Hypothalamus (tissue), 51 donors: ENCODE results near the gene RGS7.
A peak's percentile ranks its signal among the peaks of the same experiment; 100 is the strongest.
"Not testable (repeated sequence)": the region's sequence is repeated elsewhere in the genome, so short reads cannot be mapped to it uniquely, and the experiment has no call there.

Experiments used
- DNase-seq, 51 donors: peaks; one replicate each; lab custom pipeline; 2025; lab: John Stamatoyannopoulos, UW

RGS7 gene

DNA sequence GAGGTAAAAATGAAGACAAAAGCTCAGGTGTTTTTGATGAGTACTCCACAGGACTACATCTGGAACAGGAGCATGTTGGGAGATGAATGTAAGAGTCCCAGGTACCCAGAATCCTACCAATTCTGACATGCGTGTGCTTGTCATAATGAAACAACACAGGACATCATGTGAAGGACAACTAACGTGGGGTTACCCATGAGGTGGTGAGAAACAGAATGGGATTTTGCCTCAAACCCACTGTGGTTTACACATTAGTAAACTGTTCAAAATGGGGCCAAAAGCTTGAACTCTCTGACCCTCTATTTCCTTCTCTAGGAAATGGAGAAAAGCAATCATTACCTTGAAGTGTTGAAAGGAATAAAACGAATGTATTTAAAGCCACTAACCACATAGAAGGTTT is 266.2 kb downstream of the RGS7 start:
- DNase-seq: no peak

GRCh38 chr1:241089066-241089465 is 267.9 kb downstream of the RGS7 start:
- DNase-seq: not testable (repeated sequence)

DNA sequence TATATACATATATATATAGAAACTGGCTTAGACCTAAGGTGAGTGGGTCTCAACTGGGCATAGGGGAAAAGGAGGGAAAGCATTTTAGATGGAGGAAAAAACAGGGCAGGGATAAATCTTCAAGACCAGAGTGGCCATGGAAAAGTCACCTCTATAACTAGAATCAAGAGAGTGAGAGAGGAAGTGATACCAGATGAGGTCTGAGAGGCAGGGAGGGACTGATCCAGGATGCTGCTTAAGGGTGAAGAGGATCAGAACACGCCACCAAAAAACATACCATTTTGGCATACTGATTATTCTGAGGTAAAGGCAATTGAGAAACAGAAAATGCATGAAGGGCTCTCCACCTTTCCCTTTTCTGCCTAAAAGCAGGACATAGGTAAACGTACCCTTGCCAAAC is 268.9 kb downstream of the RGS7 start:
- DNase-seq: not testable (repeated sequence)

DNA sequence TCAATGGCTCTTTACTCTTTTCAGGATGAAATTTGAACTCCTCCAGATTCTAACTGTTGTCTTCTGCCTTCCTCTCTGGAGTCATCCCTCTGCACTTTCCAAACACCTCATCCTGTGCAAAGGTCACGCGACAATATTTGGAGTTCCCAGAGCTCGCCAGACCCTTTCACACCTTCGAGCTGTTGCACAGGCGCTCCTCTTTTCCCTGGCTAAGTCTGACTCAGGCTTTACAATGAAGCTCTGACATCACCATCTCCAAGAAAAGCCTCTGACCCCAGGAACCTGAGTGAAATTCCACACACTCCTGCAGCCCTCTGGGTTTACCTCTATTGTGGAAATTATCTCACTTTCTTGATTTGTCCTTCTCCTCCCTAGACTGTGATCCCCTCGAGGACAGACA is 270.3 kb downstream of the RGS7 start:
- DNase-seq: no peak

DNA sequence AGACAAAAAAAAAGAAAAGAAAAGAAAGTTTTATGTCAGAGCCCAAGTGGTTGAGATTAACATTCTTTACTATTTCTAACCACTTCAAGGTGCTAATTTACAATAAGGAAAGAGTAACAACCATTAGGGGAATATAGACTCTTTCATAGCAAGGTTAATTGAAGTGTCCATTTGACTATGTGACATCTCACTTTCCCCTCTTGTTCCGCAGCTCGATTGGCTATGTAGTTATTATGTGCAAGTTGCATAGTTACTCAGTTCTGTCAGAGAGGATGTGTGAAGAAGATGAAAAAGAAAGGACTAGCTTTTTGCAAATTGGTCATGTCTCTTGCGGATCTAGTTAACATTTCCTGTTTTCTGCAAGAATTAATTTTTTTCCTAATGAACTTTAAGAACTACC is 273.7 kb downstream of the RGS7 start:
- DNase-seq: no peak

DNA sequence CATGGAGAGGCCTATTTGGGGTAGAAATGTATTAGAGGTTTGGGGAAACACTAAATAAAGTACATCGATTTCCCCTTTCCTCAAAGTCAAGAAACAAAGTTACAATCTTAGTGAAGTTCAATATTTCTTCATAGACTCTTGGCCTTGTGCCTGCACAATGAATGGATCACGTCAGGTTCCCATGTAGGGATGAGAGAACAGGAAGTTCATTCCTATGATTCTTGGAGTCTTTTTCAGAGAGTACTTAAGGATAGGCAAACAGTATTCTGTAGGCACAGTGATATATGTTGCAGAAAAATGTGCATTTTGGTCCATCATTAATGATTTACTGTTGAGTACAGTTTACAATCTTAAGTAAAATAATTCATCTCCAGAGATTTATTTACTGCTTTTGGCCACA is 275.5 kb downstream of the RGS7 start:
- DNase-seq: no peak

DNA sequence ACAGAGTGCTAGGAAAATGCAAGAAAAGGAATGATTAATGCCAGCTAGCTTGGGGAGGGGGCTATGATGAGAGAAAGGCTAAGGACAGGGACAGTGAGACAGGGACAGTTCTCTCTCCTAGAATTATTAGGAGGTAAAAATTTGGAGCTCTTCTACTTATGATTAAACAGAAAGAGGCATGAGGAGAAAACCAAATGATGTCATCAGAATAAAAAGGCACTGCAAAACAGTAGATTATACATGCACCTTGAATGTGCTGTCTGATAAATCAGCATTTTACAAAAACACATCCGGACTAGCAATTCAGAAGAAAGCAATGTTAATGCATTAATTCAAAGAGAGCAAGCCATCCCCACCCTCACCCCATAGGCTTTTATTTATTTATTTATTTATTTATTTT is 277.5 kb downstream of the RGS7 start:
- DNase-seq: no peak

DNA sequence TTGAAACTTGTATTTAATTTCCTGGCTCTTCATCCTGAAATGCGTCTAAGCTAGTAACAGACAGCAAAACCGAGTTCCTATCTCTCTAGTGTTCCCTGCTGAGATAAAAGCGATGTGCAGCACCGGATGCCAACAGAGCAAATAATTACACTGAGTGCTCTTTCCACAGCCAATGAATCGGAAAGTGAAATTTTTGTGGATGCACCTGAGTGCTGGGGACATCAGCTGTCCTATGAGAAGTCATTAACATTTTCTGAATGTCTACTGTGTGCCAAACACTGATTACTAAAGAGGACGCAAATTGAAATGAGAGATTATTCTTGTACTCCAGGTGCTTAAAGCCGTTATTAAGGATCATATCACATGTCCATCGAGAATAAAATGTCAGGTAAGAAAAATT is 278.0 kb downstream of the RGS7 start:
- DNase-seq: no peak

GRCh38 chr1:241077386-241078147 is 279.4 kb downstream of the RGS7 start:
- DNase-seq: peak in 25 of 51 donors; percentile 4 to 66 (median 11)

GRCh38 chr1:241074507-241074906 is 282.5 kb downstream of the RGS7 start:
- DNase-seq: peak in 2 of 51 donors; percentile 1 to 5

DNA sequence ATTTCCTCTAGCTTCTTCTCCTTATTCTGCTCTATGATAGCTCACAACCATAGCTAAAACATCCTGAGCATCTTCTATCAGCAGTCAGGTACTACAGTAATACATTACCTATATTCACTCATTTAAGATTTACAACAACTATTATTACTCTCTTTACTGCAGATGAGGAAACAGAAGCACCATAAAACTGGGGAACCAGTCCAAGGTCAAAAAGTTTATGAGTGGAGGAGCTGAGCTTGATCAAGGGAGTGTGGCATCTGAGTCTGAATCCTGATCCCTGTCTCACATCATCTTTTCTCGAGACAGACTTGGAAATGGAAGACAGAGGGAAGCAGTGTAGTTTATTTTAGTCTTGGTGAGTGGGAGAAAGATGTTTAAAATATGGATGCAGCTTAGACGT is 288.6 kb downstream of the RGS7 start:
- no peak for DNase-seq

GRCh38 chr1:241063276-241063675 is 293.7 kb downstream of the RGS7 start:
- DNase-seq: no peak

DNA sequence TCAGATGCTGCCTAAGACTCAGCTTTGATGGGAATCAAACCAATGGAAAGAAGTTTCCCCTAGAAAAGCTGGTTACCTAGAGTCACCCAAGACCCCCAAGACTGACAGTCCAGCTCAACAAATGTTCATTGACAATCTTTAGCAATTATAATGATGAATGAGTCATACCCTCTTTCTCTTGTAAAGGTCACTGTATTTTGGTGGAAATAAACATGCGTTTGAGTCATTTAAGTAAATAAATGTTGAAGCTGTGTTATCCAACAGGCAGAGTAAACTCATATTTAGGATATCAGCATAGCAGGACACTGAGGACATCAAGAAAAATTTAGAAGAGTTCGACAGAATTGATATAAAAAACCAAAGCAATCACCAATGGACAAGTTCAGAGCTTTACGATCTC is 295.9 kb downstream of the RGS7 start:
- no peak for DNase-seq

- DNase-seq: no peak
These were observed 308.4 kb downstream of the RGS7 start for GRCh38 chr1:241048622-241049021.

GRCh38 chr1:241045659-241046058 is 311.3 kb downstream of the RGS7 start:
- DNase-seq: no peak

DNA sequence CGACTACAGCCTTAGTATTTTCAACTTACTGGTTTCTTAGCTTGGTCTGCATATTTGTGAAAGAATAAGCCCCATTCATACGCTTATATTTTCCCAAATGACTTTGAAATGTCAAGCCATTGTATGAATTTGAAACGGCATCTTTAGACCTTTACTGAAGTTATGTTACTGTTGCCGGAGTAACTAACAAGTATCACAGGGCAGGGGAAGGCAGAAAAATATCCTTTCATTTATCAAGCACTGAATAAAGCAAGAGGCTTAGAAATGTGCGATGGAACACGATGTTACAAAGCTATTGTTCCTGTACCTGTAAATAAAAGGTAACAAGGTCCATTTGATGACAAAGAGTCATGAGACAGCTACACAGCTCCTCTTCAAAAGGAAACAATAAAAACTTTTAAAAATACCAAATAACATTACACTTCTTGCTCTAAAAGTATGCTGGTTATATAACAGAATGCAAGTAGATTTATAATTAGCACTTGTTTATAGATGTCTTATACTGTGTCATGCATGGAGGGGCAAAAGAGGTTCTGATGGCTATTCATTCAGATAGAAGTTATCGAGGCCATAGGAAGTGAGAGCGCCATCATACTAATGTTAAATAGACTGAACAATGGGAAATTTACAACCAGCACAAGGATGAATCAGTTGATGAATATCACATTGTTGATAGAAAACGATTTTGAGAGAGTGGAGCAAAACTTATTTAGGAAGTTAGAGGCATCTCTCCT is 322.6 kb downstream of the RGS7 start:
- DNase-seq: no peak

- DNase-seq: no peak
These were observed 332.2 kb downstream of the RGS7 start for GRCh38 chr1:241024834-241025233.

GRCh38 chr1:241022366-241022765 is 334.6 kb downstream of the RGS7 start:
- no peak for DNase-seq

GRCh38 chr1:241020851-241021697 is 335.9 kb downstream of the RGS7 start:
- DNase-seq: no peak

DNA sequence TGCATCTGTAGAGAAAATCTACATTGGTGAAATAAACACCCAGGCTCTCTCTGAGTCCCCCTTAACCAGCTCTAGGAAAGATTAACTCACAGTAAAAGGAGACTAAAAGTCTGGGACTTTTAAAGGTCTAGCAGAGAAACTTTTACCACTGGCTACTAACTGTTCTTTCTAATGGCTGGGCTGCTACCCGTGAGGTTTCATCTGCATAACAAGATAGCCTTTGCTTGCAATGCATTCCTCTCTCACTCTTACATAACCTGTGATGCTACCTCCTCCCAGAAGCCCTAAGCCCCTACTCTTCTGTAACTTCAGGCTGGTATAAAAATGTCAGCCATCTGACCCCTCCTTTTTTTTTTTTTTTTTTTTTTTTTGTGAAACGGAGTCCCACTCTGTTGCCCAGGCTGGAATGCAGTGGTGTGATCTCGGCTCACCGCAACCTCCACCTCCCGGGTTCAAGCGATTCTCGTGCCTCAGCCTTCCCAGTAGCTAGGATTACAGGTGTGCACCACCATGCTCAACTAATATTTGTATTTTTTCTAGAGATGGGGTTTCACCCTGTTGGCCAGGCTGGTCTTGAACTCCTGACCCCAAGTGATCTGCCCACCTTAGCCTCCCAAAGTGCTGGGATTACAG is 344.2 kb downstream of the RGS7 start:
- DNase-seq: no peak

- DNase-seq: no peak
These were observed 349.3 kb downstream of the RGS7 start for GRCh38 chr1:241007668-241008067.
